ENCODE measurements around the gene LIFR.

- TF ChIP-seq CTCF (conservative IDR thresholded peaks at IDR 0.05; ENCODE audit: low read depth, low read length) (no peak), EZH2 (IDR thresholded peaks at IDR 0.05; ENCODE audit: low read length, unreplicated experiment) (no peak), EZH2phosphoT487 (IDR thresholded peaks at IDR 0.05; ENCODE audit: borderline replicate concordance, low read length) (no peak)
These were observed 12.6 kb downstream of the LIFR start for GRCh38 chr5:38543886-38544285.

All from PC-3 (cell line).